HT1080 (cell line): ENCODE measurements around the gene SLC47A2. TPM values are rescaled to one million over a fixed set of nuclear protein-coding genes. Genes with fewer than 3 reads are reported as not detected.

ENCODE experiments used
- DNase-seq: peaks from one replicate; pipeline ENCODE4 v3.0.0-alpha.2; 2015; ENCODE audit warnings: low read depth
- total RNA-seq: library from RNA; depleted of rRNA; stranded (reverse); fragments of >200 nt; shearing (Covaris generic); gene quantifications from 2 replicates; pipeline ENCODE4 v1.2.3, GENCODE V29; 2014

SLC47A2 gene
- total RNA-seq, 1 experiment from 2014 or later, result not detected

DNA sequence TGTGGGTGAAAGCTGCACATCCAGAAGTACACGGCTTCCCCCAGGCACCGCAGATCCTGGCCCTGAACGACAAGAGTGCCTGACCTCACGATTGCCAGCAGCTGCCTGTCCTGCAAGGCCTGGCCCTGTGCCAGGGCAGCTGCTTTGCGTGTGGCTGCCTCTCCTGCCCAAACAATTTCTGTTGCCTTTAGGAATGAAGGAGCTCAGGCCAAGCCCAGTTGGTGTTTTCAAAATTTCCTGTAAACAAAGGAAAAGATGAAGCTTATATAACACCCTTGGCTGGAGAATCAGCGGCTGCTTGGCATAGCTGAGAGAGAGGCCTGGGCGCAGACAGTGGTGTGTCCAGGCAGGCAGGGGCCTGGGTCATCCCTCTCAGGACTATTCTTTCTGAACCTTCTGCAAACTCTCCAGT lies 11.7 kb upstream of the SLC47A2 start:
- no peak for DNase-seq

DNA sequence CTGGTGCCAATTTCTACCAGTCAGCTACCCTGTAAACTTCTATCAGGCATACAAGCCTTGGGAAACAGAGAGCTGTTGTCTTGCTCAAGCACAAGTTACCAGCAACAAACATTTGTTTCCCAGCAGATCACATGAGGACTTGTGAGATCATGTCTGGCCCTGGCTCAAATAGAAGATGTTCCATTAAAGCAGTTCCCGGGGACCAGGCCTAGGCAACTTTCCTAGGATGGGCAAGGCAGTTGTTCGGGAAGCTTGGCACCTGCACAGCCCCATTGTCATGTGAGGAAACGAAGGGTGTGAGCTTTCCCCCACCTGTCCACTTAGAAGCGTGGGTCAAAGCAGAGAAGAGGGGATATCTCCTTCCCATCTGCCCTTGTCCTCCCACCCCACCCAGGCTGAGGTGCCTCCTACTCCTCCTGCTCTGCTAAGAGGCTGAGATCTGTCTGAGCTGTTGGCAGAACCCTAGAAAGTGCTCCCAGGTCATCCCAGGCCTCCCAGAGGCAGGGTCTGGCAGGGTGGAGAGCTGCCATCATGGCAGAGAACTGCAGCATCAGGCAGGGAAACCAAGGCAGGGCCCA lies 11.2 kb upstream of the SLC47A2 start:
- no peak for DNase-seq

DNA sequence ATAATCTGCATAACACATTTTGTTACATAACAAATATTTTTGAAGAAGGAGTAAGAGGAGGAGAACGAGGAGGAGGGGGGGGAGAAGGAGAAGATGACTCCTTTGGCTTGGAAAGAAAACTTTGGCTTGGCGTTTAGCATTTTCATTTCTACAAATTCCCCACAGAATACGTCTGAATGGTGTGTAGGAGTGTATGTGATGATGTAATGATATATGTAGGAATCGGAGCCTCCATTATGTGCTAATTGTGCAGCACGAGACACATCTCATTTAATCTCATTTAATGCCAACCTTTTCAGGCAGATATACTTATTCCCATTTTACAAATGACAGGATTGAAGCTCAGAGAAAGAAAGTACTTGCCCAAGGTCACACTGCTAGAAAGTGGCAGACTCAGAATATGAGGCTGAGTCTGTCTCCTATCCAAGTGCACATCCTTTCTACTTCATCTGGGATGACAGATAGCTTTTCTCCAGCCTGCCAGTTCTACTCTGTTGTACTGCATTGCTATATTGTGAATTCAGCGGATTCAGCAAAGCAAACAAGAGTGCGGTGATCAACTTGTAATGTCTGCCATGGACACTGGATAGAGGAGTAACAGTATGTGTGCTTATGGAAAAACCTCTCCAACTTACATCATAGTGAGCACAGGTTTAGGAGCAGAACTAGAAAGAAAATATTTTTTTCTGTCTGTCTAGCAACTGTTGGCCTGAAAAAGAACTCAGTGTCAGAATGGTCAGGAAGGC lies 10.4 kb upstream of the SLC47A2 start:
- DNase-seq, result no peak

DNA sequence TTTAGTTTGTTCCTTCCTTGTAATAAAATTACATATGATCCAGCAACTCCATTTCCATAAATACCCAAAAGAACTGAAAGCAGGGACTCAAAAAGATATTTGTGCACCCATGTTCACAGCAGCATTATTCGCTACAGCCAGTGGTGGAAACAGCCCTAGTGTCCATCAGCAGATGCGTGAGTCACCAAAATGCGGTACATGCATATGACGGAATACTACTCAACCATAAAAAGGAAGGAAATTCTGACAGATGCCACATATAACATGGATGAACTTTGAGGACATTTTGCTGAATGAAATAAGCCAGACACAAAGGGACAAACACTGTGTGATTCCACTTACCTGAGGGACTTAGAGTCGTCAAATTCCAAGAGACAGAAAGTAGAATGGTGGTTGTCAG lies 9.1 kb upstream of the SLC47A2 start:
- no peak for DNase-seq

DNA sequence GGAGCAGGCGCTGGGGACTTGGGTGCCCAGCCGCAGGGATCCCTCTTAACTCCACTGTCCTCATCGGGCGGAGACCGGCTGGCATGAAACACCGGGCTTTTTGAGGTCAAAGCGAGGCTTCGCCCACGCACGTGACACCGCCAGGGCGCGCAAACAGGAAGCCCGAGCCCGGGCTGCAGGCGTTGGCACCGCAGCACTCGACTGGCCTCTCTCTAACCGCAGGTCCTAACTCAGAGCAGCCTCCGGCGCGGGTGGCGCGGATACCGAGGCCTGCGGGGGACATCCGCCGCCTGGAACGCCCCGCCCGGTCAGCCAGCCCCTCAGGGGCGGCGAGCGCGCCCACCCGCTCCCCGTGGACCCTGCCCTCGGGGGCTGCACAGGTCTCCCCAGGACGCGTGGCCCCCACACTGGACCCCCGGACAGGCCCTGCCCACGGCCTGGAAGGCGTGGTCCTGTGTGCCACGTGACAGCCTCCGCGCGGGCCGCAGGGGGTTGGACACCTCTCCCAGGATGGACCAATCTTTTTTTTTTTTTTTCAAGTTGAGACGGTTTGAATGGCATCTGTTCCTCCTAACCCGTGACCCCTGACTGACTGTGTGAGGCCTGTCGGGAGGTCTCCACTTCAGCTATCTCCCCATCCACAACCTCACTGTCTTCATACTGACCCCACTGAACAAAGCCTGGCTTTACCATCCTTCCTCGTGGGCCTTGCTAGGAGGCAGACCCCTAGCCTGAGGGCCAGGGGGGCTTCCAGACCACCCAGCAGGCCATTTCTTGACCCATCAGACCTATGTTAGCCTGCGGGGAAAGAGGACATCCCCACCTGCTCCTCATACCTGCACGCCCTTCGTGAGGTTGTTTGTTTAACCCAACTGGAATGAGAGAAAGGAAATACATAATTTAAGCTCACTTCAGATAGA lies 8.4 kb upstream of the SLC47A2 start:
- DNase-seq, result no peak

DNA sequence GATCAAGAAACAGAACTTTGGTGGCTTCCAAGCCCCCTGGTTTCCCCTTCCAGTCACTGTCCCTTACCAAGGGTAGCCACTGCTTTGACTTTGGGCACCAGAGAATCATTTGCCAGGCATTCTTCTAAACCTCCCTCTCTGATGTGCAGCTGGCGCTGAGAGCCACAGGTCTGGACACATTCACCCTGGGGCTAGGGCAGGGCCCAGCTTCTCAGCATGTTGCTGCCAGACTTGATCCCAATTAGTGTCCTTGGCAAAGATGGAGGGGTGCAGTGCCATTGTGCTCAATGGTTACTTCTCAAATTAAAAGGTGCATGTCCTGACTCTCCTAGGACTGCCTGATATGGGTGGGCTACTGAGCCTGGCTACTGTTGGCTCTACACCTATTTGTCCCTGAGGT lies 7.6 kb upstream of the SLC47A2 start:
- DNase-seq, result no peak

DNA sequence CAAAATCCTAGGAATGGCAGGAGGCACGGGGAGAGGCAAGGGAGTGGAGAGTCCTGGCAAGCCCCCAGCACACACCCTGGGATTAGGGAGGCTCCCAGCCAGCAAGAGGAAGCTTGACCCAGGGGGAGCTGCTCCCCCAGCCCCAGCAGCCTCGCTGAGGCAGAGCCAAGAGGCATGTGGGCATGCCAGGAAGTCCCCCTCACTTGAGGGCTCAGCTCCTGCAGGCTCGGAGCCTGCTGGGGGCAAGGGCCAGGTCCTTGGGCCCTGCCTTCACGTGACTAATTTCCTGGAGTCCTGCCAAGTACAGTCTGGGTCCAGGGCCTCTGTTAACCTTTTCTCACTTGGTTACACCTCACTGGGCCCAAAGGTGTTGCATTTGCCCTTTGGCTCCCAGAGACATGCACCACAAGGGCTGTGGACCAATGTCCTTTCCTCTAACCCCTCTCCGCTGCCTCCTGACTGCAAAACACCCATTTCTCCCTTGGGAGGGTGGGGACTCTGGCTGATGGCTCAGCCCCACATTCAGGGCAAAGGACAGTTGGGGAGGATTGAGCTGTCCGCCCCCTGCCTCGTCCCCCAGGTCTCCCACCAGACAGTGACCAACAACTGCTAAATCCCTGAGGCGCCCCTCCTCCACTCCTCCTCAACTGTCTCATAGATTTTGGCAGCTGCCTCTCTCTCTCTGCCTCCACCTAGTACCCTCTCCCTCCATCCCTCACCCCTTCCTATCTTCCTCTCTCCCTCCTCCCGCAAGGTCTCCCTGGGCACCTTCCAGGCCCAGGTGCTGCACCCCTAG lies 4.4 kb upstream of the SLC47A2 start:
- DNase-seq, result no peak

DNA sequence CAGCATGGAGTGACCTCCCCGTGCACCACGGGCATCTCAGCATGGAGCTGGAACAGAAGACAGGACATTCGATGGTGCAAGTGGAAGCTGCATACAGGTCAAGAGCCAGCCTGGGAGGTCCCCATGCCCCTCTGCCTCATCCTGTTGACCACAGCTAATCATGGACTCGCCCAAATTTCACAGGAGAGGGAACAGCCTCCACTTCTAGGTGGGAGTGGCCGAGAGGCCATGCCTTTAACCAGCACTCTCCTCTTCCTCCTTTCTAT lies 3.8 kb upstream of the SLC47A2 start:
- no peak for DNase-seq

DNA sequence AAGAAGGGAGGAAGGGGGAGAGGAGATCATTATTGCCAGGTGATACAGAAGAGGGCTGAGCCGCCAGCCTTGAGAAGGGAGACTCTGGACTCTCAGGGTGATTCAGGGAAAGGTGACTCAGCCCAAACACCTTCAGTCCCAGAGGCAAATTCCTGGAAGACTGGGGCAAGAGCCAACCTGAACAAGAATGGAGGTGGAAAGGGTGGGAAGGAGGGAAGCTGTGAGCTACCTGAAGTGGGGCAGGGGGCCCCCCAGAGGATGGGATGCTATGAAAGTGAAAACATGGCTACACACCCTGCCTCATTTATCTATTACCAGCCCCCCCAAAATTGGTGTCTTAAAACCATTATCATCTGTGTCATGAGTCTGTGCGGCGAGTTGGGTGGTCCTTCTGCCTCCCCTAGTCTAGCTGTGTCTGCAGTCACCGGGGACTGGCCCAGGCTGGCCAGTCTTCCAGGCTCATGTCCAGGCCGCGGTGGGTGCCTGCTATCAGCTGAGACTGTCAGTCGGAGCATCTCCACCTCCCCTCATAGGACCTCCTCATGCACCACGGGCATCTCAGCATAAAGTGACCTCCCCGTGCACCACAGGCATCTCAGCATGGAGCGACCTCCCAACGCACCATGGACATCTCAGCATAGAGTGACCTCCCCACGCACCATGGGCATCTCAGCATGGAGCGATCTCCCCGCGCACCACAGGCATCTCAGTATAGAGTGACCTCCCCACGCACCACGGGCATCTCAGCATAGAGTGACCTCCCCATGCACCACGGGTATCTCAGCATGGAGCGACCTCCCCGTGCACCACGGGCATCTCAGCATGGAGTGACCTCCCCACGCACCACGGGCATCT lies 3.2 kb upstream of the SLC47A2 start:
- DNase-seq, result no peak

DNA sequence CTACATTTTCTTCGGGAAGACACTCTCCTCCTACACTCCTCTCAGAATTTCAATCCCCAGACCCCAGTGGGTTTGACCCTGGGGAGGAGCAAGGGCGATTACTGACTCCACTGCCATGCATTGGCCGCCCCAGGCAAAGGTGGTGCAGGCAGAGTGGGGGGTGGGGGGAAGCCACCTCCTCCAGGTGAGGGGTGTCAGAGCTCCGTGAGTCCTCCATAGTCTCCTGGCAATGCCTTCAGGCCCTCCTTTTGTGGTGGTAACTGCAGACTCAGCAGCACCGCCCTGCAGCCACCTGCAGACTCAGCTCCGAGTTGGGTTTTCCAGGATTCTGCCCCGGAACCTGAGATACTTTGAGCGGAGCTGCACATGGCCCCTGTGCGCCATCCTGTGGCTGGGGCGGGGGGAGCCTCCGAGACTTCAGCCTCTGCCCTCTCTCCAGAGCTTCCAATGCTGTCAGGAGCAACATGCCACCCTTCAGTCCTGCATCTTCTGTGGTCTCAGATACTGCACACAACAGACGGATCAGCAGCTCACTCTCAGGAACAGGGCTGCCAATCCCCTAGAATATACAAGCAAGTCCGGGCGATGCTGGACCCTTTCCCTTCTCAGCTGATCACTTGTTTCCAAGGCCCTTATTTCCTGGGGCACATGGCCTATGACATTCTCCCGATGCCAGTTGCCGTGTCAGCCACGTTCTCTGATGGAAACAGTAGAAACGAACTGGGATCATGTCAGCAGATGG lies 2.4 kb upstream of the SLC47A2 start:
- DNase-seq, result peak; percentile 18

DNA sequence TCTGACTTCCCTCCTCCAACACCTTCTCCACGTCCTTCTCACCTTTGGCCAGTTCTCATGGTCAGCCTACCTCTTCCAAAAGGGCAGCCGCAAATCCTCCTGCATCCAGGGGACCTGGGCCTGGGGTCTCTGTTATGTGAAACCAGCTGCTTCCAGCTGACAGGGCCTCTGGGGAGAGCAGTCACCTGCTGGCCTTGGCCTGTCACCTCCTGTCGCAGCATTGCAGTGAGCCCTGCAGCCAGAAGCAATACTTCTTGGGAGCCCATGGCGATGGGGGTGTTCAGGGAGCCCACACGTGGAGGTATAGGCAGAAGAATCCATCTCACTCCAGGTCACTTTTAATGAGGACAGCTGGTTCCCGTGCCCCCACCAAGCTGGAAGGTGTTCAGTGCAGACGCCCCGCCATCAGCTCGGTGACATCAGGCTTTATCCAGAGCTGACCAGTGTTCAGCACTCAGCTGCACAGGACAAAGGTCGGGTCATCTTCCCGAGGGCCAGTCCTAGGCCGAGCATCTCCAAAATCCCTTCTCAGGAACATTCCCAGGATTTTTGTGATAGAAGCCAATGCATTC lies 1.7 kb upstream of the SLC47A2 start:
- DNase-seq, result no peak

DNA sequence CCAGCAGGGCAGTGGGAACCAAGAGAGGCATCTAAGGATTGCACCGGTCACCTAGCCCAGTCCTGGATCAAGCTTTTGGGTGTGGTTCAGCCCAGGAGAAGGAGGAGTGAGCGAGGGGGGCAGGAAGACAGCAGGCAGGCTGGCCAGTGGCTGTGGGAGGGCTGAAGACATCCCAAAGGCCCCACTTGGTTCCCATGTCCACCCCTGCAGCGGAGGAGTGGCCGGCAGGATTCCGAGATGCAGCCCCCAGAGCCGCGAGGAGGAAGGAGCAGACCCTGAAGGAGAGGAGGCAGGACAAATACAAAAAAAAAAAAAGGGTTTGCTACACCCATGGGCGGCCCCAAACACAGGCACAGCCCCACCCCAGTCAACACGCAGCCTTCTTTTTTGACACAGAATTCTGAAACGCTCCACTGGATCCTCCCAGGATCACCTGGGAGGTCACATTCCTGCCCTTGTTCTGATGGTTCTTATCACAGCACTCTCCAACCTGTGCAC lies 1.1 kb upstream of the SLC47A2 start:
- no peak for DNase-seq

DNA sequence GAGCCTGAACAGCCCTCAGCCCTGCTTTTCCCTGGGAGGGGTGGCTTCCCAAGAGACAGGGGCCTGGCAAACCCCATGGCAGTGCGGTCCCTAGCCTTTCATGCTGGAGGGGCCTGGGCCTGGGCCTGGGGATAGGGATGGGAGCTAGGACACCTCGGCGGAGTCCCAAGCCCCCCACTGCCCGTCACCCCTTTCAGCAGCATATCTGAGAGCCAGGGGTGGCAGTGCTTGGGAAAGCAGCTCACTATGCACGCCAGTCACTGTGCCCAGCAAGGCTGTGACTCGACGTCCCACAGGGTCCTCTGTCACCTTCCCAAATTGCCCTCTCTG lies 612 bp upstream of the SLC47A2 start:
- no peak for DNase-seq

DNA sequence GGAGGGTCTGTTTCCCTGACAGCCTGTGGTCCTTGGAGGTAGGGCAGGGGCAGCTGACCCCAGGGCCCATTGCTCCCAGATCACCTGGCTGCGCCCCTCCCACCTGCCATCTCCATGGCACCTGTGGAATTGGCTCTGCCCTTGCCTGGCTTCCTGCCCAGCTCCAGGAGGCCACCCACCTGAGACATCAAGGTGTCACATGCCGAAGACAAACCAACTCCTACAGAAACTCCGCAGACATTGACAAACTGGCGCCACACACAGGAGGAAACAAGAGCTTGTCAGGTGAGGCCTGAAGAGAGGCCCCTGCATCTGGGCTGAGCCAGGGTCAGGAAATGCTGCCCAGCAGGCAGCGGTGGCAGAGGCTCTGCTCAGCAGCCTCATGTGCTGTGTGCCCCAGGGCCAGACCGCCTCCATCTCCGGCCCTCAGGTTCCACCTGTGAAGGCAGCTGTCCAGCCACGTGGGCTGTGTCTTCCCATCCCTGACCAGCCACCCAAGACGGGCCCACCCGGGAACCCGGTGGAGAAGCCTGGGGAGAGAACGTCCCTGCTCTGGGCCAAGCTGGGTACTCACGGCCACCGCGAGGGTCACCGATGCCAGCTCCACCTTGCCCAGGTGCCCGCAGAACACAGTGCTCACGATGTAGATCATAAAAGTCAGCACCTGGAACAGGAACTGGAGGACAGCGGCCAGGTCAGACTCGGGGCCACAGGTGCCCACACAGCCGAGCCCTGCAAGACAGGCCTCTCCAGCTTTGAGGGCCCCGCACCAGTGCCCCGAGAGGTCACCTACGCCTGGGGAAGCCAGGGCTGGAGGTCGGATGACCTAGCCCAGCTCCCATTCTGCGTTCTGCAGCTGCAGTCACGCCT lies 1.6 kb downstream of the SLC47A2 start:
- DNase-seq, result no peak

DNA sequence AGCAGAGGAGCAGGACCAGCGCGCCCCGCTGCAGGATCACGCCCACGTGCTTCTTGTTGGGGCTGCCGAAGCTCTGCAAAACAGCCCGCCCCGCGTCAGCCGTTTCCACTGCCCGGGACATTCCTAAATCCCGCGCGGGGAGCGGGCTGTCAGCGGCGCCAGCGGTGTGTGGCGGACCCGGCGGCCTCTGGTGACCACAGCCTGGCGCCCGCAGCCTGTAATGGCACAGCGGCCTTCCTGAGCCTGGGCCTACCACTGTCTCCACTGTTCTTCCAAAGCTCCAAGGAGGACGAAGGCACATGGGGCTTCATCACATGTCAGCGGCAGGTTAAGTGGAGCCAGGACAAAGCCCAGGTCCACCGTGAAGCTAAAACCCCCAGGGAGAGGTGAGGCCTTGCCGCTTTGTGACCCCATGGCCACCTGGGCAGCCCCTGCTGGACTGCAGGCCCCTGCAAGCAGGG lies 2.5 kb downstream of the SLC47A2 start:
- no peak for DNase-seq

DNA sequence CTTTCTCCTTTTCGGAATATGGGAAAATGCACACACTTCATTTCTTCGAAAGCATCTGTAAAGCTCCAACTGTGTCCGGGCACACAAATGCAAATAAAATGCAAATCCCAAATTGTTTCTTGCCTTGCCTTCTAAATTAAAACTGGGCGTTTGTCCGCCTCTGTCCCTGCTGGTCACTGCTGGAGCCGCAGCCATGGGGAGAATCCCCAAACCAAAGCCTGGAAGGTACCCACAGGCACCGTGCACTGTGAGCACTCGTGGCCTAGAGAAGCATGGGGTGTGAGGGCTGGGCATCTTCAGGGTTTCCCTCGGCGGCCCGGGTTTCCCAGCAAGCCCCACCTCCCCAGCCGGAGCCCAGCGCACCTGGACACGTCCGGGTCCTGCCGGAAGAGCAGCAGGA lies 2.9 kb downstream of the SLC47A2 start:
- no peak for DNase-seq

DNA sequence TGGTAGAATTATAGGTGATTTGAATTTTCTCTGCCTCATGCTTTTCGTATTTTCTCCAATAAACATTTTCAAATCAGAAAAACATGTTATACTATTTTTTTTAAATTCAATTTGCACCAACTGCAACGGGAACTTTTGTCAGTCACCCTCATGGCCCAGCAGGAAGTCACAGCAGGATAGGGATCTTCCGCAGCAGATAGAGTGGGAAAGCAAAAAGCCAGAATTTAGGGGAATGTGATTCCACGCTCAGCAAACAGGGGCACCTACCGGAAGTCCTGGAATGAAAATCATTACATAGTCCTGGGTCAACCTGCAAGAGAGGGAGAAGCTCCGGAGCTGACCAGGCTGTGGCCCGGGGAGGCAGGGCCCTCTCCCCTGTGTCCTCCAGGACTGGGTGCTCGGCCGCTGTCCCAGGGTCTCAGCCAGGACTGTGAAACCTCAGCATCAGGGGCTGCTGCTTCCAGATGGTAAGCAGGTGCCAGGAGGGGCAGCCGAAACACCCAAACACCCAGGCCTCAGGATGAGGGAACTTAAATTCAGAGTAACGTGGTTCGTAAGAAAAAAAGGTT lies 3.9 kb downstream of the SLC47A2 start:
- DNase-seq, result no peak

DNA sequence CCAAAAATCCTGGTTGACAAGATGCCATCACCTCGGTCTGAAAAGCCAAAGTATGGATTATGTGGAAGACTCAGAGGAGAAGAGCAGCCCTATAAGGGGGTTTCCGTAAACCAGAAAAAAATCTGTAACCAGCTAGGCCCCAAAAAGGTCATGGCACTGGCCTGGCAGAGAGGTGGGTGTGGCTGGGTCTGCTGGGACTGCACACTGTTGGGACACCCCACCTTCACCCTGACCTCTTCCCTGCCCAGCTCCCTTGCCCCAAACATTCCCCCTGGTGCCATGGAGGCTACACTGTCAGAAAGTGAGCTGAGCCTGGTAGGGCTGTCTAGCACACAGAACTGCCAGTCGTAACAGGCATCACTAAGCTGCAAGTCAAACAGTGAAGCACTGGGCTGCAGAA lies 6.5 kb downstream of the SLC47A2 start:
- no peak for DNase-seq
